ENCODE measurements around the gene HECTD4.

- TF ChIP-seq, protein P1, sequence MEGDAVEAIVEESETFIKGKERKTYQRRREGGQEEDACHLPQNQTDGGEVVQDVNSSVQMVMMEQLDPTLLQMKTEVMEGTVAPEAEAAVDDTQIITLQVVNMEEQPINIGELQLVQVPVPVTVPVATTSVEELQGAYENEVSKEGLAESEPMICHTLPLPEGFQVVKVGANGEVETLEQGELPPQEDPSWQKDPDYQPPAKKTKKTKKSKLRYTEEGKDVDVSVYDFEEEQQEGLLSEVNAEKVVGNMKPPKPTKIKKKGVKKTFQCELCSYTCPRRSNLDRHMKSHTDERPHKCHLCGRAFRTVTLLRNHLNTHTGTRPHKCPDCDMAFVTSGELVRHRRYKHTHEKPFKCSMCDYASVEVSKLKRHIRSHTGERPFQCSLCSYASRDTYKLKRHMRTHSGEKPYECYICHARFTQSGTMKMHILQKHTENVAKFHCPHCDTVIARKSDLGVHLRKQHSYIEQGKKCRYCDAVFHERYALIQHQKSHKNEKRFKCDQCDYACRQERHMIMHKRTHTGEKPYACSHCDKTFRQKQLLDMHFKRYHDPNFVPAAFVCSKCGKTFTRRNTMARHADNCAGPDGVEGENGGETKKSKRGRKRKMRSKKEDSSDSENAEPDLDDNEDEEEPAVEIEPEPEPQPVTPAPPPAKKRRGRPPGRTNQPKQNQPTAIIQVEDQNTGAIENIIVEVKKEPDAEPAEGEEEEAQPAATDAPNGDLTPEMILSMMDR (IDR thresholded peaks at IDR 0.05; ENCODE audit: low read length), result no peak
- no peak for TF ChIP-seq EZH2 (IDR thresholded peaks at IDR 0.05; ENCODE audit: borderline replicate concordance, low read length)
These were observed 265.8 kb downstream of the HECTD4 start for GRCh38 chr12:112116232-112117060.
